D341Med (cell line): ENCODE results near the gene KCNS1.

Experiments used
- DNase-seq: peaks from one replicate; pipeline ENCODE4 v3.0.0; 2012; ENCODE audit warnings: low spot score

KCNS1 gene

GRCh38 chr20:45100563-45101245 lies at the start of gene KCNS1:
Gene KCNS1 (minus strand): TSS chr20:45101127. CDS start chr20:45099236, 1,891 bp downstream.
- no peak for DNase-seq

- no peak for DNase-seq
Observed at GRCh38 chr20:45149062-45149461, 48.1 kb upstream of the KCNS1 start.

GRCh38 chr20:45140836-45141235 lies 39.9 kb upstream of the KCNS1 start:
- no peak for DNase-seq

- DNase-seq = peak; percentile 79
Observed at GRCh38 chr20:45139733-45140375, 38.9 kb upstream of the KCNS1 start.

GRCh38 chr20:45138561-45139300 lies 37.8 kb upstream of the KCNS1 start:
- peak; percentile 62 for DNase-seq

- DNase-seq = no peak
Observed at GRCh38 chr20:45136911-45137310, 36.0 kb upstream of the KCNS1 start.

- DNase-seq = no peak
Observed at GRCh38 chr20:45128099-45128498, 27.2 kb upstream of the KCNS1 start.

- DNase-seq = no peak
Observed at GRCh38 chr20:45124365-45124764, 23.4 kb upstream of the KCNS1 start, which contains the start of gene WFDC12. Gene WFDC12 (minus strand): TSS chr20:45124465. CDS start chr20:45124447, 18 bp downstream.

GRCh38 chr20:45121388-45121787 lies 20.5 kb upstream of the KCNS1 start:
- no peak for DNase-seq

- DNase-seq = no peak
Observed at GRCh38 chr20:45119556-45120266, 18.8 kb upstream of the KCNS1 start.

- DNase-seq = no peak
Observed at GRCh38 chr20:45118028-45118427, 17.1 kb upstream of the KCNS1 start.

GRCh38 chr20:45117581-45117980 lies 16.7 kb upstream of the KCNS1 start:
- DNase-seq = no peak

GRCh38 chr20:45115829-45116228 lies 14.9 kb upstream of the KCNS1 start:
- peak; percentile 5 for DNase-seq

- peak; percentile 24 for DNase-seq
Observed at GRCh38 chr20:45115386-45115774, 14.5 kb upstream of the KCNS1 start.

GRCh38 chr20:45114465-45115385 lies 13.8 kb upstream of the KCNS1 start, which contains the start of gene WFDC5:
Gene WFDC5 (minus strand): TSS chr20:45115174. CDS start chr20:45115083, 91 bp downstream.
- DNase-seq = peak; percentile 28

- DNase-seq = no peak
Observed at GRCh38 chr20:45113865-45114264, 12.9 kb upstream of the KCNS1 start.

GRCh38 chr20:45112754-45113153 lies 11.8 kb upstream of the KCNS1 start:
- DNase-seq = no peak

- DNase-seq = no peak
Observed at GRCh38 chr20:45111799-45112471, 11.0 kb upstream of the KCNS1 start.

- no peak for DNase-seq
Observed at GRCh38 chr20:45111285-45111684, 10.4 kb upstream of the KCNS1 start.

- DNase-seq = no peak
Observed at GRCh38 chr20:45110301-45110700, 9.4 kb upstream of the KCNS1 start.

- DNase-seq = no peak
Observed at GRCh38 chr20:45109634-45110033, 8.7 kb upstream of the KCNS1 start.
